ENCODE measurements around the gene GGACT.
A peak's percentile ranks its signal among the peaks of the same experiment; 100 is the strongest.
"Not testable (repeated sequence)": the region's sequence is repeated elsewhere in the genome, so short reads cannot be mapped to it uniquely, and the experiment has no call there.

GGACT gene

GRCh38 chr13:100588331-100589177, at the start of gene GGACT:
GGACT (minus strand) TSS chr13:100588789; CDS start chr13:100532591, 56,198 bp downstream.
- peak; percentile 96 for DNase-seq

DNA sequence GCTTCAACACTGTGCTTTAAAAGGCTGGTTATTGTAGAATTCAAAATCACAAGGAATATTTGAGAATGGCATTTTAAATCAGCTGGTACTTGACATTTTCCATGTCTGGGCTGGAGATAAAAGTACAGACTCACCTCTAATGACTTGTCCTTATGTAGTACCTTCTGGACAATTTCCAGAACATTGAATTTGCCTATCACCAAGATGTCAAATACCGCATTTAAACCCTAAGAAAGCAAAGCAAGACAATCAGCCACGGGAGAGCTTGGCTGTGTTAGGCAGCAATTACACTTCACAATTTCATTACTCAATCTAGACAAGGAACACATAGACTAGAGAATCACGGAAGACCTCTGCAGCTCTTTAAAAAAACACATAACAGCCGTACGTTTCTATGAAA, 49.2 kb upstream of the GGACT start:
- no peak for DNase-seq

DNA sequence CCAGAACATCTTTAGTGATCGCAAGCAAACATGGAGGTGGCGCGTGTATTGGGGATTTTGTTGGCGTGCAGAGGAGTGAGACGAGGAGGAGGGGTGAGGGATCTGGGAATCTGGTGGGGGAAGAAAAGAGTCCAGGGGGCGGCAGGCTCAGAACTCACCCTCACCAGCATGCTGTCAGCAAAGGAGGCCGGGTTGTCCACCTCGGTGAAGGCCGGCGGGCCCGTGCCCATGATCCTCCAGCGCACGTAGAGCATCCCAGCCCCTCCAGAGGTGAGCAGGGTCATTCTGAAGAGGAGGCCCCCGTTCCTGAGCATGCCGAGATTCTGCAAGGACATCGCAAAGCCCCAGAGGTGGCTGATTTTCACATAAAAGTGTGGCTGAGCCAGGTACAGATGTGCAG, 48.8 kb upstream of the GGACT start:
- DNase-seq: no peak

DNA sequence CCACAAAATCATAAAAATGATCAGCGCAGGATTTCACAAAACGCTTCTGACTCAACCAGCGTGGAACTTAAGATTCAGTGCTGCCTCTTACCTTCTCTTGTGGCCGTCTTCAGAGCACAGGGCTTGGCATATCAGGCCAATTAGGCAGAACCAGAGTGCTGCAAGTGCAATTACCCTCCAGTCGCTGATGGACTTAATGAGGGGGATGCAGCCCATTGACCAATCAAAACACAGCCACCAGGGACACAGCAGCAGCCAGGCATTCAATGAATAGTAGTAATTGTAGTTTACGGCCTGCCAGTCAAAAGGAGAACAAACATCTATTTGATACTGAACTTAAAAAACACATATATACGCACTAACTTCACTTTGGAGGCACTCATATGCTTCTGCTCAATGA, 47.9 kb upstream of the GGACT start:
- no peak for DNase-seq

DNA sequence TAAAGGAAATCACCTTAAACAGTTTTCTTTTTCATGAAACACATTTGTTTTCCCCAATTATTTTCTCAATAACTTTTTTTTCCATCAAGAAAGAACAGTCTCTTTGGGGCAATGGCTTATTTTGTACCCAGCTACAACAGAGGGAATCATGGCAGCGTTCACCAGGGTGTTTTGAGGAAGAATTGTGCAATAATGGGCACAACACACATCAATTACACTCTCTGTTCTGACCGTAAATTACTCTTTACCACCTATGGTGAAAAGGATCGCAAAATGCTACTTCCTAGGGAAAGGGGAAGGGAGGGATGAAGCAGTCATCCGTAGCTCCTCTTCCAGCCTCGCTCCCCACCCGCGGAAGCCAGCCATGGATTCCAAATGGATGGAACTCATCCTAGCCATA, 47.4 kb upstream of the GGACT start:
- no peak for DNase-seq

DNA sequence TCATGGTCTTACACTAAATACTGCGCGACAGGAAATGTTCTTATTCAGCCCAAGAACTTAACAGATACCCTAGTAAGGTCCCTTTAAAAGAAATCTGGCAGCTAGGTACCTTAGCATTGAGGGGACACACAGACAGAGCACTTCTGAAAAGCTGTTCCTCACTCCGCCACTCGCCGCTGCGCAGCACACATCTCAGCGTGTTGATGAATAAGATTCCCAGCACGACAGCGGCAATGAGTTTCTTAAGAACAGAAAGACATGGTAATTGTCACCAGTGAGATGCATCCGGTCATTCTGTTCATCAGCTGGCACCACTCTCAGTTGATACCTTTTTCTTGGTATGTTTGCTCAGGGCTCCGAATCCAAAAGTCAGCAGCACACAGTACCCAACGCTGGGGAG, 46.1 kb upstream of the GGACT start:
- DNase-seq: no peak

DNA sequence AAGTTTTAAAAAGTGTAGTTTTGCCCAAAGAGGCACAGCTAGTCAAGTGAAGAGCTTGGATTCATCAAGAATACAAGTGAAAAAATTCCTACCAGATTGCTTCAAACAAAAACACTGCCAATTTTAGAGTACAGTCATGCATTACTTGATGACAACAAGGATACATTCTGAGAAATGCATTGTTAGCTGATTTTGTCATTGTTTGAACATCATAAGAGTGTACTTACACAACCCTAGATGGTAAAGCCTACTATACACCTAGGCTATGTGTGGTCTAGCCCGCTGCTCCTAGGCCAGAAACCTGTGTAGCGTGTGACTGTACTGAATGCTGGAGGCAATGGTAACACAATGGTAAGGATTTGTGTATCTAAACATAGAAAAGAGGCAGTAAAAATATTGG, 44.9 kb upstream of the GGACT start:
- no peak for DNase-seq

- no peak for DNase-seq
Observed at GRCh38 chr13:100630555-100630954, 42.0 kb upstream of the GGACT start.

DNA sequence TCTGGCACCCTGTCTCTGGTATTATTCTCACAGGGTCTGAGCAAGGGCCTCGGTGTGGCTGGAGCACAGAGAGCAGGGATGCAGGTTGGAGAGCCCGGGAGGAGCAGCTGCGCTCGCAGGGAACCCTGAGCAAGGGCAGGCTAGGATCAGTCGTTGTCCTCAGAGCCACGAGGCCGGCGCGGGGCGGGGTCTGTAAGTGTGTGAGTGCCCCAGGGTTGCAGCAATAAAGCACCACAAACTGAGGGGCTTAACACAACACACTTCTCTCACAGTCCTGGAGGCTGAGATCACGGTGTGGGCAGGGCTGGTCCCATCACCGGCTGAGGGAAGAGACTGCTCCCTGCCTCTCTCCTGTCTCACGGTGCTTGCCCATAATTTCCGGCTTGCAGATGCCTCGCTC, 38.5 kb upstream of the GGACT start:
- DNase-seq: no peak

- no peak for DNase-seq
Observed at GRCh38 chr13:100625447-100625846, 36.9 kb upstream of the GGACT start.

- DNase-seq: no peak
Observed at GRCh38 chr13:100620792-100621191, 32.2 kb upstream of the GGACT start.

GRCh38 chr13:100619940-100620339, 31.4 kb upstream of the GGACT start:
- no peak for DNase-seq

DNA sequence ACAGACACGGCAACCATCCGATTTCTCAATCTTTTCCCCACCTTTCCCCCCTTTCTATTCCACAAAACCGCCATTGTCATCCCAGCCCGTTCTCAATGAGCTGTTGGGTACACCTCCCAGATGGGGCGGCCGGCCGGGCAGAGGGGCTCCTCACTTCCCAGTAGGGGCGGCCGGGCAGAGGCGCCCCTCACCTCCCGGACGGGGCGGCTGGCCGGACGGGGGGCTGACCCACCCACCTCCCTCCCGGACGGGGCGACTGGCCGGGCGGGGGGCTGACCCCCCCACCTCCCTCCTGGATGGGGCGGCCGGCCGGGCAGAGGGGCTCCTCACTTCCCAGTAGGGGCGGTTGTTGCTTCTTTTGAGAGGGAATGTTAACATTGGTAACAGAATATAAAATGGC, 30.3 kb upstream of the GGACT start:
- DNase-seq: not testable (repeated sequence)

- DNase-seq: no peak
Observed at GRCh38 chr13:100613031-100613430, 24.4 kb upstream of the GGACT start.

DNA sequence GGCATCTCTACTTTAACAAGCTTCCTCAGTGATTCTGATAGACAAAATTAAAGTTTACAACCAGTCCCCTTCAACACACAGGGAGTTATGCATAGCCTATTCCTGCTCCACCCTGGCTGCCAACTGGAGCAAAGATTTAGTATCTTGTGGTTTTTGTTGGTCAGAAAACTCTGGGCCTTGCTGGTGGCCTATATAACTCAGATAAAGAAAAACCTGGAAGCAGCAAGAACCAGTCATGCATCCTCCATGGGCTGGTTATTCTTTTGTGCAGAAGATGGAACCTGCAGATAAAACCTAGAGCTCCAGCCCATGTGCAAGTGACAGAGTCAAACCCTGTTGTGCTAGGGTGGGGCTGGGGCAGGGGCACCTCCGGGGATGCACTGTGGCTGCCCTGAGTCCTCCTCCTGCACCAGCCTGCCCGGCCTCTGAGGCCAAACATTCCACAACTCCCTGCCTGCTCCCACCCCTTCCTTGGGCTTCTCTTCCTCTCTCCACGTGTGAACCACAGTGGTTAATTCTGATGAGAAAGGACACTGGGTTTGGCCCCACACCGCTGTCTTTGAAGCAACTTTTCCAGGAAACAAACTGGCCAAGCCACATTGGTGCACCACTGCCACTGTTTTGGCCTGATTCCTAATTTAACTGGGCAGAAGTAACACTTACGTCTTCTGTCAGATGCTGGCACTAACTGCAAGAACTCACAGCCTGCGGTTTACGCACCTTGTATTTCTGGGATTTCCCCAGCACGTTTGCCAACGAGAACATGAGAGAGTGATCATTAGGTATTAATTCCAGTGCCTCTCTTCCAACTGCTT, 23.3 kb upstream of the GGACT start:
- no peak for DNase-seq

- no peak for DNase-seq
Observed at GRCh38 chr13:100610391-100611347, 22.1 kb upstream of the GGACT start.

- DNase-seq: no peak
Observed at GRCh38 chr13:100608906-100609305, 20.3 kb upstream of the GGACT start.

- no peak for DNase-seq
Observed at GRCh38 chr13:100608489-100608888, 19.9 kb upstream of the GGACT start.

GRCh38 chr13:100604918-100605710, 16.5 kb upstream of the GGACT start:
- no peak for DNase-seq

- no peak for DNase-seq
Observed at GRCh38 chr13:100602493-100603111, 14.0 kb upstream of the GGACT start.

DNA sequence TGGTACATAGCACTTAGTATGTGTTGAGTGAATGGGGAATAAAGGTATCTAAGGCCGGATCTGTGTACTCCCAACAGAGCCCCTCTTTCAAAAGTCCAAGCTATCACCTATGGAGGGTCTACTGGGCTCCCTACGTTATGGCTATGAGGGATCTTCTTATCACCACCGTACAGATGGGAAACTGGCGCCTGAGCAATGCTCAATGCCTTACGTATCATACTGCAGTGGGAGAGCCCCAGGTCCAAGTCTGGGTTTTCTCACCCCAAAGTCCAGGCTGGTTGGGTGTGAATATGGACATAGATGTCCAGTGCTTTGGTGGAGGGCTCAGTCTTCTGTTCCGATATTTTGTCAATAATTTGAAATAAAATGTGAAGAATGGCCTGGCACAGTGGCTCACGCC, 13.1 kb upstream of the GGACT start:
- no peak for DNase-seq

- DNase-seq: no peak
Observed at GRCh38 chr13:100600915-100601314, 12.3 kb upstream of the GGACT start.

All from activated CD8-positive, alpha-beta memory T cell treated with anti-CD3 and anti-CD28 coated beads, Interleukin-2, amount 50 U/mL, for 48 hours (primary cell).